Astrocyte (in vitro differentiated cells and primary cell): ENCODE data around the gene SLC25A5. TPM values are rescaled to one million over a fixed set of nuclear protein-coding genes. Genes with fewer than 3 reads are reported as not detected.

Experiments used
- DNase-seq: peaks from one replicate; pipeline ENCODE4 v3.0.0-alpha.2; 2010; ENCODE audit warnings: low read depth
- FAIRE-seq: peaks from 2 replicates; lab custom pipeline; 2011; peaks lifted over from hg19 to GRCh38; lab: Jason Lieb, UNC
- H2AFZ ChIP-seq: 2 replicates; pipeline ENCODE4 v1.6.0; 2012; ENCODE audit warnings: low read depth, low read length, inconsistent platforms
- H3K27ac ChIP-seq: 2 replicates; pipeline ENCODE4 v1.5.1; 2011; ENCODE audit warnings: low read depth, low read length, inconsistent platforms
- H3K27me3 ChIP-seq: 2 replicates; pipeline ENCODE4 v1.6.0; 2011; ENCODE audit warnings: low read length, inconsistent platforms; ENCODE audit not compliant: insufficient read depth
- H3K36me3 ChIP-seq: 2 replicates; pipeline ENCODE4 v1.5.1; 2011; ENCODE audit warnings: low read length, inconsistent platforms; ENCODE audit not compliant: insufficient read depth
- H3K4me1 ChIP-seq: 2 replicates; pipeline ENCODE4 v1.5.1; 2011; ENCODE audit warnings: low read length, inconsistent platforms; ENCODE audit not compliant: insufficient read depth
- H3K4me2 ChIP-seq: 2 replicates; pipeline ENCODE4 v1.6.0; 2012; ENCODE audit warnings: low read length, inconsistent platforms
- H3K4me3 ChIP-seq: 2 replicates; pipeline ENCODE4 v1.5.1; 2011; ENCODE audit warnings: low read depth, mild to moderate bottlenecking, low read length, inconsistent platforms; ENCODE audit not compliant: insufficient read depth
- H3K79me2 ChIP-seq: 2 replicates; pipeline ENCODE4 v1.6.0; 2012; ENCODE audit warnings: mild to moderate bottlenecking, low read length, inconsistent platforms; ENCODE audit not compliant: insufficient read depth
- H3K9ac ChIP-seq: 2 replicates; pipeline ENCODE4 v1.6.0; 2012; ENCODE audit warnings: mild to moderate bottlenecking, low read length, inconsistent platforms
- H3K9me3 ChIP-seq: 2 replicates; pipeline ENCODE4 v1.5.1; 2012; ENCODE audit warnings: low read depth, mild to moderate bottlenecking, low read length, inconsistent platforms; ENCODE audit not compliant: insufficient read depth
- H4K20me1 ChIP-seq: 2 replicates; pipeline ENCODE4 v1.6.0; 2012; ENCODE audit warnings: low read length, inconsistent platforms; ENCODE audit not compliant: insufficient read depth
- H3K27ac Mint-ChIP-seq: one replicate; pipeline ENCODE4 v1.8.0; 2021; ENCODE audit warnings: mild to moderate bottlenecking, mixed read lengths; ENCODE audit not compliant: unreplicated experiment
- H3K27me3 Mint-ChIP-seq: one replicate; pipeline ENCODE4 v1.8.0; 2021; ENCODE audit warnings: low read depth, mixed read lengths; ENCODE audit not compliant: unreplicated experiment
- H3K36me3 Mint-ChIP-seq: one replicate; pipeline ENCODE4 v1.8.0; 2021; ENCODE audit warnings: low read depth, mixed read lengths; ENCODE audit not compliant: unreplicated experiment
- H3K4me1 Mint-ChIP-seq: one replicate; pipeline ENCODE4 v1.8.0; 2021; ENCODE audit warnings: low read depth, mixed read lengths; ENCODE audit not compliant: unreplicated experiment
- H3K4me3 Mint-ChIP-seq: one replicate; pipeline ENCODE4 v1.8.0; 2021; ENCODE audit warnings: mild to moderate bottlenecking, moderate library complexity, mixed read lengths; ENCODE audit not compliant: unreplicated experiment
- H3K9me3 Mint-ChIP-seq: one replicate; pipeline ENCODE4 v1.8.0; 2021; ENCODE audit warnings: mild to moderate bottlenecking, mixed read lengths; ENCODE audit not compliant: unreplicated experiment
- EZH2 ChIP-seq: IDR thresholded peaks from 2 replicates; pipeline ENCODE4 v1.6.1; 2012; ENCODE audit warnings: mild to moderate bottlenecking, low read length, inconsistent platforms; ENCODE audit not compliant: insufficient read depth
- total RNA-seq: library from RNA; stranded (reverse); gene quantifications from 2 replicates; pipeline ENCODE4 v1.2.1, GENCODE V29; 2021
- TF ChIP-seq, protein P1 (sequence below): IDR thresholded peaks from 2 replicates; pipeline ENCODE4 v1.5.1; 2011; ENCODE audit warnings: low read depth, mild to moderate bottlenecking, inconsistent platforms, low read length, moderate library complexity; ENCODE audit not compliant: insufficient read depth

The SLC25A5 gene
- total RNA-seq, 1 donor from 2014 or later, result 176 TPM

DNA sequence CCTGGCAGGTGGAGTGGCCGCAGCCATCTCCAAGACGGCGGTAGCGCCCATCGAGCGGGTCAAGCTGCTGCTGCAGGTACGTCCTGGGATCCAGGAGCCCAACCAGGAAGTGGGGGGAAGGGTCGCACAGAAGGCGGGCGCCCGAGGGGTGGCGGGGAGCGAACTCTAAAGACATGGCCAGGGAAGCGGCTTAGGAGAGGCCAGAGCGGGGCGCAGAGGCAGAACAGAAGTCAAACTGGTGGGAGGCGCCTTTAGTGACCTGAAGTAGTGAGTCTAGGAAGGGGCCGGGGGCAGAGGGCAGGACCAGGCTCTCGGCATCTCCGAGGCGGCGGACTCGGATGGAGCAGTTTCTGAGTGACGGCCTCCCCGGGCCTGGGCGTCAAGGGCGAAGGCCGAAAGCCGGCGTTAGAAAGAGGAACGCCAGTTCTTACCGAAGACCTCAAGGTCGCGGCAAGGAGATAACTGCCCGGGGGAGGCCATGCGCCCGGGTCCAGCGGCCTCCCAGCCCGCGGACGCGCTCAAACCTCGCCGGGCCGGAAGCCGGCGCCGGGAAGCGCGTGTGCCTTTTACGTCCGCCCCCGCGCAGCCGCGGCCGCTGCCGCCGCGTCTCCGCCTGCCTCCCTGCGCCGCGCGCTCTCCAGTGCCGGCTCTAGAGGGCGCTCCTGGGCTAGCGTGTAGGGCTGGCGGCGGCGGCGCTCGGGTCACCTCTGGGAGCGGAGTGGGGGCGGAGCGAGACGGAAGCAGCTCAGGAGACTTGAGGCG lies 488 bp downstream of the SLC25A5 start:
- FAIRE-seq (no peak), DNase-seq (peak; percentile 45)
- Histone ChIP-seq H4K20me1 (peaks cover 13% of the 10 kb centered on the region), H3K9me3 (no peaks in the 10 kb centered on the region), H3K27me3 (no peaks in the 10 kb centered on the region), H3K4me3 (peak overlapping the region; percentile 73), H3K4me2 (peak overlapping the region; percentile 92), H3K4me1 (no peaks in the 10 kb centered on the region), H2AFZ (peak overlapping the region; percentile 55), H3K9ac (peak overlapping the region; percentile 90), H3K27ac (peak overlapping the region; percentile 73), H3K79me2 (peaks cover 13% of the 10 kb centered on the region), H3K36me3 (peaks cover 6% of the 10 kb centered on the region)
- H3K9me3 Mint-ChIP-seq, result no peaks in the 10 kb centered on the region
- no peaks in the 10 kb centered on the region for H3K27me3 Mint-ChIP-seq
- peak overlapping the region; percentile 26 for H3K27ac Mint-ChIP-seq
- H3K4me3 Mint-ChIP-seq, result peak overlapping the region; percentile 87
- TF ChIP-seq, protein P1, sequence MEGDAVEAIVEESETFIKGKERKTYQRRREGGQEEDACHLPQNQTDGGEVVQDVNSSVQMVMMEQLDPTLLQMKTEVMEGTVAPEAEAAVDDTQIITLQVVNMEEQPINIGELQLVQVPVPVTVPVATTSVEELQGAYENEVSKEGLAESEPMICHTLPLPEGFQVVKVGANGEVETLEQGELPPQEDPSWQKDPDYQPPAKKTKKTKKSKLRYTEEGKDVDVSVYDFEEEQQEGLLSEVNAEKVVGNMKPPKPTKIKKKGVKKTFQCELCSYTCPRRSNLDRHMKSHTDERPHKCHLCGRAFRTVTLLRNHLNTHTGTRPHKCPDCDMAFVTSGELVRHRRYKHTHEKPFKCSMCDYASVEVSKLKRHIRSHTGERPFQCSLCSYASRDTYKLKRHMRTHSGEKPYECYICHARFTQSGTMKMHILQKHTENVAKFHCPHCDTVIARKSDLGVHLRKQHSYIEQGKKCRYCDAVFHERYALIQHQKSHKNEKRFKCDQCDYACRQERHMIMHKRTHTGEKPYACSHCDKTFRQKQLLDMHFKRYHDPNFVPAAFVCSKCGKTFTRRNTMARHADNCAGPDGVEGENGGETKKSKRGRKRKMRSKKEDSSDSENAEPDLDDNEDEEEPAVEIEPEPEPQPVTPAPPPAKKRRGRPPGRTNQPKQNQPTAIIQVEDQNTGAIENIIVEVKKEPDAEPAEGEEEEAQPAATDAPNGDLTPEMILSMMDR, result peak; percentile 21
- no peak for TF ChIP-seq EZH2
- no peaks in the 10 kb centered on the region for H3K4me1 Mint-ChIP-seq
- peaks cover 3% of the 10 kb centered on the region for H3K36me3 Mint-ChIP-seq

DNA sequence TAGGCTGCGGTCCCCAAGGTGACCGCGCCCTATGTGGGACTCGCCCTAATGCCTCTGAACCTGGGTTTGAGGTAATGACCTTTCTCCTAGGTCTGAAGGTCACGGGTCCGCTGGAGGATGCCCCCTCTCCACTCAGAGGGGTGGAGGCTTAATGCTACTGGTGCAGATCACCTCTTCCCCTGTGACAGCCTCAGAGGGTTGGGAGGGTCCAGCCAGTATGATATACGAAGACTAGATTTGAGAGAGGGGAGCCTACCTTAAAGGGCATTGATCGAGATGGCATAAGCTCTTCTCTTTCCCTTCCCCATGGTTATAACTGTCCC lies 1.0 kb downstream of the SLC25A5 start:
- H3K4me1 Mint-ChIP-seq, result no peaks in the 10 kb centered on the region
- Histone ChIP-seq H3K27ac (no peak overlapping the region), H3K4me2 (peak overlapping the region; percentile 92), H3K9ac (peak overlapping the region; percentile 73), H3K9me3 (no peaks in the 10 kb centered on the region), H3K79me2 (peaks cover 13% of the 10 kb centered on the region), H4K20me1 (peaks cover 13% of the 10 kb centered on the region), H3K27me3 (no peaks in the 10 kb centered on the region), H3K4me1 (no peaks in the 10 kb centered on the region), H3K36me3 (peaks cover 6% of the 10 kb centered on the region), H3K4me3 (peak overlapping the region; percentile 73), H2AFZ (no peak overlapping the region)
- H3K9me3 Mint-ChIP-seq, result no peaks in the 10 kb centered on the region
- H3K27ac Mint-ChIP-seq, result peak overlapping the region; percentile 26
- no peak for TF ChIP-seq EZH2
- TF ChIP-seq, protein P1, result no peak
- H3K4me3 Mint-ChIP-seq, result peak overlapping the region; percentile 84
- FAIRE-seq (no peak), DNase-seq (no peak)
- no peaks in the 10 kb centered on the region for H3K27me3 Mint-ChIP-seq
- peaks cover 3% of the 10 kb centered on the region for H3K36me3 Mint-ChIP-seq
